PC-9 (cell line): Measurements from ENCODE around the gene PIRT. TPM values are rescaled to one million over a fixed set of nuclear protein-coding genes. Genes with fewer than 3 reads are reported as not detected.

Experiments used
- BruUV-seq: library from RNA; stranded (reverse); fragments of 400-500 nt; replicated peaks from 2 replicates; lab custom pipeline; 2021; lab: Mats Ljungman, UMichigan
- CTCF ChIA-PET: fragments of 300-600 bp; sonication (Branson Sonifier 250); formaldehyde crosslinking; loops from one replicate; lab custom pipeline; 2022; ENCODE audit warnings: antibody characterized with exemption; lab: Charles Lee
- POLR2A ChIA-PET: fragments of 300-600 bp; sonication (Branson Sonifier 250); formaldehyde crosslinking; loops from one replicate; lab custom pipeline; 2022; ENCODE audit warnings: antibody characterized with exemption; ENCODE audit not compliant: unreplicated experiment; lab: Charles Lee
- DNase-seq, 2 experiments: peaks; one replicate each; pipeline versions ENCODE4 v3.0.0 to v3.0.0-alpha.2; 2015 to 2022; ENCODE audit warnings: mixed read lengths in 1 of 2
- H2AFZ ChIP-seq: fragments of 200-600 bp; sonication (generic); 2 replicates; pipeline ENCODE4 v1.8.1; 2017; ENCODE audit warnings: antibody characterized with exemption
- H3F3A ChIP-seq: fragments of 200-600 bp; sonication (generic); 2 replicates; pipeline ENCODE4 v1.8.1; 2017; ENCODE audit warnings: antibody characterized with exemption, mild to moderate bottlenecking, low read depth; ENCODE audit not compliant: insufficient read depth
- H3K27ac ChIP-seq: fragments of 200-600 bp; sonication (generic); 2 replicates; pipeline ENCODE4 v1.6.1; 2016; ENCODE audit warnings: mixed run types
- H3K27me3 ChIP-seq: fragments of 200-600 bp; sonication (generic); 2 replicates; pipeline ENCODE4 v1.6.1; 2016; ENCODE audit warnings: low read depth, mixed run types; ENCODE audit not compliant: insufficient read depth
- H3K36me3 ChIP-seq: fragments of 200-600 bp; sonication (generic); 2 replicates; pipeline ENCODE4 v1.6.1; 2016; ENCODE audit warnings: low read depth, mixed run types
- H3K4me1 ChIP-seq: fragments of 200-600 bp; sonication (generic); replicated peaks from 2 replicates; pipeline ENCODE4 v1.6.1; 2016; ENCODE audit warnings: mixed run types; ENCODE audit not compliant: insufficient read depth
- H3K4me2 ChIP-seq: fragments of 200-600 bp; sonication (generic); 2 replicates; pipeline ENCODE4 v1.6.1; 2017; ENCODE audit warnings: mixed run types
- H3K4me3 ChIP-seq: fragments of 200-600 bp; sonication (generic); 2 replicates; pipeline ENCODE4 v1.6.1; 2016; ENCODE audit warnings: mixed run types
- H3K79me2 ChIP-seq: fragments of 200-600 bp; sonication (generic); 2 replicates; pipeline ENCODE4 v1.6.1; 2017; ENCODE audit warnings: low read depth, mixed run types
- H3K9me2 ChIP-seq: fragments of 200-600 bp; sonication (generic); 2 replicates; pipeline ENCODE4 v1.8.1; 2017; ENCODE audit warnings: mild to moderate bottlenecking; ENCODE audit not compliant: insufficient read depth
- H3K9me3 ChIP-seq: fragments of 200-600 bp; sonication (generic); 2 replicates; pipeline ENCODE4 v1.8.1; 2016; ENCODE audit warnings: low read depth; ENCODE audit not compliant: insufficient read depth
- H4K20me1 ChIP-seq: fragments of 200-600 bp; sonication (generic); 2 replicates; pipeline ENCODE4 v1.8.1; 2017; ENCODE audit not compliant: insufficient read depth
- CTCF ChIP-seq: fragments of 200-600 bp; sonication (generic); conservative IDR thresholded peaks from 2 replicates; pipeline ENCODE4 v1.6.1; 2017; ENCODE audit warnings: mixed run types, antibody characterized with exemption, mild to moderate bottlenecking, moderate library complexity
- EZH2 ChIP-seq: fragments of 200-600 bp; sonication (generic); IDR thresholded peaks from 2 replicates; pipeline ENCODE4 v1.8.0; 2017; ENCODE audit warnings: antibody characterized with exemption, low read depth
- intact Hi-C: fragments of 100-400 bp; cut with micrococcal nuclease; formaldehyde crosslinking; loops from one replicate; pipeline ENCODE4 v1.10.0; 2022; ENCODE audit not compliant: unreplicated experiment
- total RNA-seq: library from RNA; stranded (reverse); gene quantifications from 2 replicates; pipeline ENCODE4 v1.2.3, GENCODE V29; 2021

Gene PIRT
- total RNA-seq, 1 experiment from 2014 or later: not detected

GRCh38 chr17:10798332-10798749 is 39.5 kb downstream of the PIRT start:
- 0 out of 2 replicates have a peak, but pooled peaks cover 4% of the 10 kb centered on the region for H3K4me1 ChIP-seq
- CTCF ChIA-PET: no interaction called here
- no peak overlapping the region for H3K27ac ChIP-seq
- no peaks in the 10 kb centered on the region for H3K27me3 ChIP-seq
- no peak overlapping the region for H3K4me3 ChIP-seq
- H3K36me3 ChIP-seq: no peaks in the 10 kb centered on the region
- no peaks in the 10 kb centered on the region for H3F3A ChIP-seq
- no peaks in the 10 kb centered on the region for H3K9me3 ChIP-seq
- TF ChIP-seq EZH2 (no peak), CTCF (no peak)
- H3K4me2 ChIP-seq: peak overlapping the region; percentile 36
- POLR2A ChIA-PET: no interaction called here
- peak; percentile 26 to 35 for DNase-seq
- H2AFZ ChIP-seq: no peak overlapping the region
- H4K20me1 ChIP-seq: no peaks in the 10 kb centered on the region
- H3K9me2 ChIP-seq: no peaks in the 10 kb centered on the region
- BruUV-seq: no TSS peak
- no peaks in the 10 kb centered on the region for H3K79me2 ChIP-seq
- intact Hi-C loops: no loop called here

GRCh38 chr17:10797476-10798328 is 40.2 kb downstream of the PIRT start:
- H3K27me3 ChIP-seq: no peaks in the 10 kb centered on the region
- no peak overlapping the region for H2AFZ ChIP-seq
- no peaks in the 10 kb centered on the region for H3K36me3 ChIP-seq
- intact Hi-C loops: no loop called here
- no peak for DNase-seq
- no TSS peak for BruUV-seq
- TF ChIP-seq CTCF: no peak
- no peak for TF ChIP-seq EZH2
- ChIA-PET CTCF (no interaction called here), POLR2A (no interaction called here)
- no peaks in the 10 kb centered on the region for H4K20me1 ChIP-seq
- H3K79me2 ChIP-seq: no peaks in the 10 kb centered on the region
- H3K9me3 ChIP-seq: no peaks in the 10 kb centered on the region
- H3K4me3 ChIP-seq: no peak overlapping the region
- H3F3A ChIP-seq: no peaks in the 10 kb centered on the region
- peak overlapping the region; percentile 36 for H3K4me2 ChIP-seq
- H3K4me1 ChIP-seq: 0 out of 2 replicates have a peak, but pooled peaks cover 4% of the 10 kb centered on the region
- H3K27ac ChIP-seq: no peak overlapping the region
- H3K9me2 ChIP-seq: no peaks in the 10 kb centered on the region

- intact Hi-C loops: no loop called here
- Histone ChIP-seq H3K4me2 (no peak overlapping the region), H3K79me2 (no peaks in the 10 kb centered on the region), H3F3A (no peaks in the 10 kb centered on the region), H3K36me3 (no peaks in the 10 kb centered on the region), H3K27me3 (no peaks in the 10 kb centered on the region), H4K20me1 (no peaks in the 10 kb centered on the region), H3K4me3 (no peak overlapping the region), H3K9me2 (no peaks in the 10 kb centered on the region), H3K27ac (no peak overlapping the region), H3K4me1 (0 out of 2 replicates have a peak, but pooled peaks cover 4% of the 10 kb centered on the region), H3K9me3 (no peaks in the 10 kb centered on the region), H2AFZ (no peak overlapping the region)
- POLR2A ChIA-PET: no interaction called here
- BruUV-seq: no TSS peak
- TF ChIP-seq EZH2: no peak
- TF ChIP-seq CTCF: no peak
- CTCF ChIA-PET: no interaction called here
- DNase-seq: no peak
Measured at GRCh38 chr17:10793816-10794215, 44.1 kb downstream of the PIRT start.
